Measurements from ENCODE around the gene RAD51AP1.

The RAD51AP1 gene

DNA sequence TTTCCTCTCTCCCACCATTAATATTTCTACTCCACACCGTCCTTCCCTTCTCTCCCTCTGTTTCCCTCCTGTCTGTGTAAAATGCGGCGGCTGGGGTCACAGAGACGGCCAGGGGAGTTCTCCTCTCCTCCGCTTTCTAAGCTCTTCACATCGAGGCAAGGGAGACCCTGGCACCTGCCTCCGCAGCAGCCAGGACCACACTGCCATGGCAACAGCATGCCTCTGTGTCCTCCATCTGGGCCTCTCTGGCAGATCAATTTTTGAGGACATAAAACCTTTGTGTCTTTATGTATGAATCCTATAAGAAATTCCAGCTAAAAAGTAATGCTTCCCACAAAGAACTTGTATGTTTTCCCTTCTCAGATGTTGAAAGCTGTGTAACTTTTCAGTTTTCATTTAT lies 64.7 kb downstream of the RAD51AP1 start:
- DNase-seq: no peak

GRCh38 chr12:4603946-4604345 lies 65.3 kb downstream of the RAD51AP1 start:
- DNase-seq: no peak

DNA sequence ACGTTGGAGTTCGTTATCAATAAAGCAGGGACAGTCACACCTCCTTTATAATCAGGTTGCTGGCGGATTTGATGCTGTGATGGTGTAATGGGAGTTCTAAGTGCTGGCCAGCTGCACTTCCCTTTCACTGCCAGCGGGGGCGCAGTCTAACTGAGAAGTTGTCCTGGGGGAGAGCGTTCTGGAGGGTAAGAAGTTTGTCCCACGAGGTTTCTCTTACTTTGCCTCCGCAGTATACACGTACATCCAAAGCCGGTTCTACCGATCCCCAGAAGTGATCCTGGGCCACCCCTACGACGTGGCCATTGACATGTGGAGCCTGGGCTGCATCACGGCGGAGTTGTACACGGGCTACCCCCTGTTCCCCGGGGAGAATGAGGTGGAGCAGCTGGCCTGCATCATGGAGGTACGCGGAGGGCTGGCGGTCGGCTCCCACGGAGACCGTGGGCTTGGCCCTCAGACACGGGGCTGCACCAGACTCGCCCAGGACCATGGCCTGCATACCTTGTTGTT lies 66.0 kb downstream of the RAD51AP1 start:
- DNase-seq: peak; percentile 90

DNA sequence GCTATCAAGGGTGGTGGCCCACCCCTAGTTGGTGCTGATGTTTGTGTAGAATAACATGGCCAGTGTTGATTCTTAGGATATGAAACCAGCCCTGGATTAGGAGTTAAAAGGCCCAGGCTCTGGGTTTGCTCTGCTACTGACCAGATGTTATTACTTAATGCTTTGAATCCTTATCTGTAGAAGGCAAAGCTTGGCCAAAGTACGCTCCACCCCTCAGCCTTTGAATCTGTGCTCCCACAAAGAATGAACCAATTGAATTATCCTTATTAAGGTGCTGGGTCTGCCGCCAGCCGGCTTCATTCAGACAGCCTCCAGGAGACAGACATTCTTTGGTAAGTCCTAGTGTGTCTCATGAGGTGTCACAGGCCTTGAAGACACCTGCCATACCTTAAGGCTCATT lies 68.4 kb downstream of the RAD51AP1 start:
- no peak for DNase-seq

DNA sequence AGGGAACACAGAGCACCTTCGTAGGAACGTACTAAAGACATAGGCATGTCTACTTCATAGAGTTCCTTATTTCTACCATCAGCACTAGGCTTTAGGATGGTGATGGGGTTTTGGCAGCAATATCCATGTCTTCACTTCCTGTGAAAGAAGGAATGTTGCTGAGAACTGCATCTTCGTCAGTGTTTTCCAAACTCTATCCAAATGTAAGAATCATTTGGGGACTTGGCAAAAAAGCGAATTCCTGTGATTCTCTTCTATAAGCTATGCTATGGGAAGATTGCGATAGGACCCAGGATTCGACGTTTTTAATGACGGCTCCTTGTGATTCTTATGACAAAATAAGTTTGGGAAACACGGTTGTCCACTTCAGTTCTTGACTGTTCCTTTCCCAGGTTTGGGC lies 70.4 kb downstream of the RAD51AP1 start:
- no peak for DNase-seq

Measured in activated CD8-positive, alpha-beta memory T cell treated with anti-CD3 and anti-CD28 coated beads for 24 hours (primary cell).